D721Med (cell line): ENCODE measurements around the gene WWC2.

ENCODE experiments used
- DNase-seq: peaks from one replicate; pipeline ENCODE4 v3.0.0; 2011; ENCODE audit warnings: low spot score; ENCODE audit not compliant: insufficient read length
- FAIRE-seq: peaks from 2 replicates; lab custom pipeline; 2011; peaks lifted over from hg19 to GRCh38; lab: Jason Lieb, UNC
- TF ChIP-seq, protein P1 (sequence below): IDR thresholded peaks from 2 replicates; pipeline ENCODE4 v1.5.1; 2012; ENCODE audit warnings: mild to moderate bottlenecking, control low read depth; ENCODE audit not compliant: insufficient read depth; ENCODE audit errors: missing control alignments

The WWC2 gene

DNA sequence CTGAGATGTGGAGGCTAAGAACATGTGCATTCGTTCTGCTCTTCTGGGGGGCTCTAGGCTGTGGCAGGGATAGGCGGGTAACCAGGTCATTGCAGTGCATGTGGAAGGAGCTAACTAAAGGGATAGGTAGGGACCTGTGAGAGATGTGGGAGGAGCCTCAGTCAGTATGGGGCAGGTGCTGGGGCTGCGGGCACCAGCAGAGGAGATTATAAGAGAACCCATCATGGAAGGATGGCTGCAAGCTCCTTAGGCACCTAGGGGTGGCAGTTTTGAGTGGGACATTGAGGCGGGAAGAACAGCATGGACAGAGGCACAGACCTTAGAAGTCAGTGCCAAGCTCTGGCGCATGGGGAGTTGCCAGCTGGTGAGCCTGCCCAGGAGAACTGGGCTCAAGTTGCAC, 213.8 kb downstream of the WWC2 start:
- no peak for FAIRE-seq
- TF ChIP-seq, protein P1, sequence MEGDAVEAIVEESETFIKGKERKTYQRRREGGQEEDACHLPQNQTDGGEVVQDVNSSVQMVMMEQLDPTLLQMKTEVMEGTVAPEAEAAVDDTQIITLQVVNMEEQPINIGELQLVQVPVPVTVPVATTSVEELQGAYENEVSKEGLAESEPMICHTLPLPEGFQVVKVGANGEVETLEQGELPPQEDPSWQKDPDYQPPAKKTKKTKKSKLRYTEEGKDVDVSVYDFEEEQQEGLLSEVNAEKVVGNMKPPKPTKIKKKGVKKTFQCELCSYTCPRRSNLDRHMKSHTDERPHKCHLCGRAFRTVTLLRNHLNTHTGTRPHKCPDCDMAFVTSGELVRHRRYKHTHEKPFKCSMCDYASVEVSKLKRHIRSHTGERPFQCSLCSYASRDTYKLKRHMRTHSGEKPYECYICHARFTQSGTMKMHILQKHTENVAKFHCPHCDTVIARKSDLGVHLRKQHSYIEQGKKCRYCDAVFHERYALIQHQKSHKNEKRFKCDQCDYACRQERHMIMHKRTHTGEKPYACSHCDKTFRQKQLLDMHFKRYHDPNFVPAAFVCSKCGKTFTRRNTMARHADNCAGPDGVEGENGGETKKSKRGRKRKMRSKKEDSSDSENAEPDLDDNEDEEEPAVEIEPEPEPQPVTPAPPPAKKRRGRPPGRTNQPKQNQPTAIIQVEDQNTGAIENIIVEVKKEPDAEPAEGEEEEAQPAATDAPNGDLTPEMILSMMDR, result no peak

DNA sequence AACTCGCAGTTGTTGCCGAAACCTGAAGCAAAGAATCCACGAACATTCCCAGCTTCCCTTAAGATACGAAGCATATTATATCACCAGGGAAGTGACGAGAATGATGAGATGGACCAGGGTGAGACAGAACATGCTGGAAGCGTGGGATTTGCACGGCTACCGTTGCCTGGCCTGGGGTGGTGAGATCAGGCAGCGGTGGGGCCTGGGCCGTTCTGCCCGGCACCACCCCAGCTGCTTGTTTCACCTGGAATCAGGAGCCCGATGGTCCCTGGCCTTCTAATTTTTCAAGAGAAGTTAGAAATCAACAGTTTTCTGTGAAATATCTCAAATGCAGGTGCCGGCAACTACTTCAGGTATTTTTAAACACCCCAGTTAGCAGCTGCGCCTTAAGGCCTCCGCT, 215.3 kb downstream of the WWC2 start:
- DNase-seq, result no peak
- no peak for FAIRE-seq
- TF ChIP-seq, protein P1, result no peak

More for the DNA sequence above, 213.8 kb downstream of the WWC2 start:
- DNase-seq, result no peak

DNA sequence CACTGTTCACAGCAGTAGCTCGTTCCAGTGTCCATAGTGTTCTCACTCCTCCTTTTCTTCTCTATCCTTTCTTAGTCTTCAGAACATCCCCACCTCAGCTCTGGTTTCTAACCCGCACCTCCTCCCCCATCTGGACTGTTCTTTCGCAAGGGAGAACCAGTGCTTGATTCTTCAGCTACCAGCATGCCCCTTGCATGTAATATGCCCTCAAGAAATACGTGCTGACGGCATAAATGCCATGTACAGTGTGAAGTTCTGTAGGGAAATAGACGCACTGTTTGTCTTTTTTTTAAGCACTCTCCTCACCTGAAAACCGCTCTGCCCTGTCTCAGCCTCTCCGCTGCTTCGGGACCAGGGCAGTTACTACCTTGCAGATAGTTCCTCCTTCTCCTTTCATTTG, 215.7 kb downstream of the WWC2 start:
- DNase-seq (no peak), FAIRE-seq (no peak)
- TF ChIP-seq, protein P1, result no peak

DNA sequence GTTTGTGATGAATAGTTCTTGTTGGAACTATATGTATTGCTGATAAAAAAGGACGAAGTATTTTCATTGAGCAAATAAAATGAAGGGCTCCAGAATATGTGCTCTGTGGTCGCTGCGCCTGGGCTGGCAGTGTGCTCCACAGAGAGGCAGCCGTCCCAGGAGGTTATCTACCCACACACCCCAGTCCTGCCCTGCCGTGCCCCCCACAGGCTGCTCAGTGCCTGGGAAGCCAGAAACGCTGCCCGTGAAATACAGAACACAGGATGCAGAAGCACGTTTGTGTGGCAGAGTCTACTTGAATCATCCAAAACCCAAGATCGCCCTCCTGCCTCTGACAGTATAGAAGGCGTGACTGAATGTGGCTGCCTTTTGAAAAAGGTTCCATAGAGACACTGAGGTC, 219.6 kb downstream of the WWC2 start:
- FAIRE-seq (no peak), DNase-seq (no peak)
- TF ChIP-seq, protein P1, result no peak

DNA sequence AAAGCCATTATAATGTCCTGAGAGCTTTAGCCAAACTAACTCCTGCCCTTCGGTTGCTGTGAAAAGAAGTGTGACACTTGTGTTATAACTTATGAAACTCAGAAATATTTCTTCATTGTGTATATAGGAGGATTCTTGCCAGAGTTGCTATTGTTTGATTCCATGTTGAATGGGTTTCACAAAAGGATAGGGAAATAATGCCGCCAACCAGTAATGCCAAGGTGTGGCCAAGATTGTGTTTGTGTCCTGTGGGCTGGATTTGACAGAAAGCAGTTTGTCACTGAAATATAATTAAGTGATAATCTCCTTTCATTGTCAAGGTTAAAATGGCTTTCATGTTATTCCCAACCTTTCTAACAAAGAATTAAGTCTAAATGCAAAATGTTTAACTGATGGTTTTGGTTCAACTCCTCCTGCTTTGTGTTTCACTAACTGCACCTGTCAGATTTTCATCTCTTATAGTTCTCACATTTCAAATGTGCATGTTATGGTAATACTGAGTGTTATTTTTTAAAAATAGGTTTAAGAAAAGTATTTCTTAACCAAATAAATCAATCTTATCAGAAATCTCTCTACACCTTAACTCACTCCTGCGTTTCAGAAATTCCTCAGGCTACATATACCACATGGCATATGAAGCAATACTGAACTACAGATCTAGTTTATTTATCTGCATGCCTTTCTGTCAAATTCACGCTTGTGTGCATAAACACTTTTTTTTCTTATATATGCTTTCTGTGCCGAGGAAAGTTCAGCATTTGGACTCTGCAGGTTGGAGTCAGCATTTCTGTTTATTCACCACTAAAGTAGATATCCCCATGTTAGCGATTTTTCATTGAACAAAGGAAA, 221.4 kb downstream of the WWC2 start, which contains the start of gene CLDN22:
Gene CLDN22, minus strand, starts transcription at position 66 of the 849 bp plus-strand sequence. Its CDS starts 58 bp downstream, at position 8.
- TF ChIP-seq, protein P1, result no peak
- FAIRE-seq (no peak), DNase-seq (no peak)

DNA sequence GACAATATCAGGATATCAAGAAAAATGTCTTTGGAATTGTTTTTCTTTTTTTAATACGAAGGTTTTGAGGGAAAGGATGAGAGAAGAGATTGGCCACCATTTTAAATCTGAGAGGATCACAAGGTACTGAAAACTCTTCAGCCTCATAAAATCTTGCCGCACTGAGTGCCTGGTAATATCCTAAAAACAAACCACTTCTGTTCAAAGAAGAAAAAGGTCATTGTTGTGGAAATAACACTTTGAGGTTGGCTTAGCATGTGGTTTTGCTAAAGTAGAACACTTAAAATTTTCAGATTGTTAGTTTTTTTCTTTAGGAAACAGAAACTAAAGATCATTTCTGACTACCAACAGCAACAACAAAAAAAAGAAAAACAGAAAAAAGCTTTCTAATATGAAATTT, 222.0 kb downstream of the WWC2 start:
- FAIRE-seq, result no peak
- TF ChIP-seq, protein P1, result no peak

DNA sequence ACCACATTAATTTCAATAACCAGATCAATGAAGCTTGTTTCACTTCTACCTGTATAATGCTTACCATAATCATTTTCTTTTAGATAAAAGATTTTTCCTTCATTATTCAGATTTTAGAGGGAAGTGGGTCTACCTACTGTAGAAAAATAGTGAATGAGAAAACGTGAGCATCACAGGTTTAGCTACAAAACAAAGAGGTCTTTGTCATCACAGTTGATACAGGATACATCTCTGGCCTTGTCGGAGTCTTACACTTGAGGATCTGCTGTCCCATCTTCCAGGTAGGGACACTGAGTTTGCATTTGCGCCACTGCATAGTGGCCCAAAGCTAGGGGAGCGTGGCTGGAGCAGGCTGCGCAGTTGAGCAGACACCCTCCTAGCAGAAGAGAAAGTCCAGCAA, 222.5 kb downstream of the WWC2 start:
- DNase-seq, result no peak
- TF ChIP-seq, protein P1, result no peak
- FAIRE-seq, result no peak

More for the DNA sequence above, 222.0 kb downstream of the WWC2 start:
- DNase-seq, result no peak
